GM19395 (cell line): ENCODE results near the gene IFRD1.
"Not testable (repeated sequence)": the region's sequence is repeated elsewhere in the genome, so short reads cannot be mapped to it uniquely, and the experiment has no call there.

Source experiments
- ATAC-seq: cut with Tn5 transposase; IDR thresholded peaks from one replicate; pipeline ENCODE4 v1.9.1; 2021; ENCODE audit warnings: mild to moderate bottlenecking, moderate library complexity; ENCODE audit not compliant: unreplicated experiment

IFRD1 gene

DNA sequence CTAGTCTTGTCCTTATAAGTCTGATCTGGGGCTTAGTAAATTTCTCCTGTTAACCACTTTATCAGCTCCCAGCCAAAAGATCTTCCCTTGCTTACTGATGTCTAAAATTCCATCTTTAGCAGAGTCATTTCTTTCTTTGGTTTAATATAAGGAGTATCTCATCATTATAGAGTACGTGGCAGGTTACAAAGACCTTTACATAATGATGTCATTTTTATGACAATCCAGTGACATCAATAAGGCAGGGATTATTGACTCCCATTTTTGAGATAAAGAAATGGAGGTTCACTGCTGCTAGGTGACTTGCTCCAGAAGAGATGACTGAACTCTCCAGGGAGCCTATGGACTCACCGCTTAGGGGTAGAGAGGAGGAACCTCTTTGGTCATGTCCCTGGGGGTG lies 8.1 kb upstream of the IFRD1 start:
- ATAC-seq: no peak

DNA sequence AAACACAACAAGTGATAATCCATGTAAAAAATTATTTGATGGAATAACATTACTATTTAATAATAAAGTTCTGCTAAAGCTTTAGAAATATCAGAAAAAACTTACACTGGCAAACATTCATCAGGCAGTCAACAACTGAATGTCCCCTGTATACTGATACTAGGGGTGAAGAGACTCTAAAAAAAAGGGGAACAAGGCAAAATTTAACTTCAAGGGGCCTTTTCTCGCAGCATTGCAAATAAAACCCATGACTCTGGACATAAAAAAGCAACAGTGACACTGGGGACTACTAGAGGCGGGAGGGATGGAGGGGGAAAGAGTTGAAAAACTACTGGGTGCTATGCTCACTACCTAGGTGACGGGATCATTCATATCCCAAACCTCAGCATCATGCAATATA lies 5.8 kb upstream of the IFRD1 start:
- ATAC-seq: no peak

DNA sequence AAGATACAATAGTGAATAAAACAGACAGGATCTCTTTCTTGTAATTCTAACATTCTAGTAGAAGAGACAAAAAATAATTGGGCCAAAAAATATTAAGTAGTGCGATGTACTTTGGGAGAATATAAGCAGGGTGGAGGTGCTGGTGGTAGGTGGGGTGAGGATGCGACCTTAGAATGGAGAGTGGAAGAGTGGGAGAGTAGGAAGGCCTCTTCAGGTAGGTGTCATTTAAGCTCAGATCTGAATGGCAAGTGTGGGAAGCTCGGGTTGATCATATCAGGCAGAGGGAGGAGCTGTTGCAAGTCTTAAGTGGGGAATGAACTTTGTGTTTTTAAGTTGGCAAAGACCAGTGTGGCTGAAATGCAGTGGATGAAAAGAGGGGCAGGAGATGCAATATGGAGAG lies 3.8 kb upstream of the IFRD1 start:
- no peak for ATAC-seq

DNA sequence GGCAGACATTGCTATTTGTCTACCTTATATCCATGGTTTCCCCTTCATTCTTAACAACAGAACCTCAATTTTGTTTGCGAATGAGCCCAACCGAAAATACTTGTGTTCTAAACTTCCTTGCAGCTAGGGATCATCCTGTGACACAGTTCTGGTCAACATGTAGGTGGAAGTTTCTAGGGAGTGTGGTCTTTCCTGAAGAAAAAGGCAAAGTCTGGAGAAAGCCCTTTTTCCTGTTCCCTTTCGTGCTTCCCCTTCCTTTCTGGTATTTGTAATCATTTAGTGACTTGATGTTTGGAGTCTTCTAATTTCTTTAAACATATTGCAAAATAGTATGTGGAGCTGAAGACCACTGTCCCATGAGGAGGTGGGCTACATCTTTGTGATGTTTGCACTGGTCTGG lies 2.9 kb upstream of the IFRD1 start:
- ATAC-seq: no peak

DNA sequence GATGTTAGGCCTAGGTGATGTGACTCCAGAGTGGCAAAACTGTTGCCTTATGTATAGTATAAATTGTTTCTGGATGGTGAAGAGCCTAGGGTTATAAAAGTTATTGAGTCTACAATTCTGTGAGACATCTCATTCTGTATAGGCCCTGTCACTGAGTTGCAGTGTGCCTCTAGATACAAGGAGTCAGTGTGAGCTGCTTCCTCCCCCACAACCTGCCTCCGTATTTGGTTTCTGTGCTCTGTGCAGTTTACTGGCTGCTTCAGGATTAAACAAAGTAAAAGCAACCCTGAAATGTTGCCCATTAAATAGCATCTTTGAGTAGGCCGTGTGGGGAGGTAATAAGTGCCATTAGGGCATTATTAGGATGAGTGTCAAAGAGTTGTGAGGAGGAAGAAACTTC lies 1.9 kb upstream of the IFRD1 start:
- no peak for ATAC-seq

DNA sequence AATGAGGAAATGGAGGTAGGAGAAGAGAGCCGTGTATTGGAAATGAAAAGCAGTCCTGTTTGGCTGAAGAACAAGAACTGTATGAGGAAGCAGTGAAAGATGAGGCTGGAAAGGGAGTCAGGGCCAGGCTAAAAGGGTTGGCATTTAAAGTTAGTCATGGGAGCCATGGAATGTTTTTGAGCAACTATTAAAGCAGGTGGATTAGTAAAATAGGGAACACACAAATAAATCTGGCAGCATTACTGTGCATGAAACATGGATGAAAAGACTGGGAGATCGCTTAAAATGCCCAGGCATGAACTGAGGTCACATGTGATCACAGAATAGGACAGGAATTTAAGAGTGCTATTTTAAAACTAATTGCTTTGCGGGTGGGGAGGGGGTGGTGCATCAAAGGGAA lies 1.4 kb upstream of the IFRD1 start:
- ATAC-seq: no peak

DNA sequence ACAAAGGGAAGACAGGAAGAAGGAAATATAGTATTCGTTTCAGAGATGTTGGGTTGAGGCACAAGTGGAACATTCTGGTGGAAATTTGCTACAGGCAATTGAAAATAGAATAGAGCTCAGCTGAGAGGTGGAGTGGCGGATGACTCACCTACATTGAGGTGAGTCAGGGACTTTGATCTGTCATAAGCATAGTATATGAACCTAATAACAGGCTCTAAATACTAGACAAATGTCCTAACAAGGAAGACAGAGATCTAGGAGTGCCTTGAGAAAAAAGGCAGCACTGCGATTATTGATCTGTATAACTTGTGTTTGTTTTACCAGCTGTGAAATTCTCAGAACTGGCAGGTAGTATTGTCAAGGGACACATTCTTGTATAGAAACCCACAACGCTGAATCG lies 907 bp upstream of the IFRD1 start:
- ATAC-seq: no peak

DNA sequence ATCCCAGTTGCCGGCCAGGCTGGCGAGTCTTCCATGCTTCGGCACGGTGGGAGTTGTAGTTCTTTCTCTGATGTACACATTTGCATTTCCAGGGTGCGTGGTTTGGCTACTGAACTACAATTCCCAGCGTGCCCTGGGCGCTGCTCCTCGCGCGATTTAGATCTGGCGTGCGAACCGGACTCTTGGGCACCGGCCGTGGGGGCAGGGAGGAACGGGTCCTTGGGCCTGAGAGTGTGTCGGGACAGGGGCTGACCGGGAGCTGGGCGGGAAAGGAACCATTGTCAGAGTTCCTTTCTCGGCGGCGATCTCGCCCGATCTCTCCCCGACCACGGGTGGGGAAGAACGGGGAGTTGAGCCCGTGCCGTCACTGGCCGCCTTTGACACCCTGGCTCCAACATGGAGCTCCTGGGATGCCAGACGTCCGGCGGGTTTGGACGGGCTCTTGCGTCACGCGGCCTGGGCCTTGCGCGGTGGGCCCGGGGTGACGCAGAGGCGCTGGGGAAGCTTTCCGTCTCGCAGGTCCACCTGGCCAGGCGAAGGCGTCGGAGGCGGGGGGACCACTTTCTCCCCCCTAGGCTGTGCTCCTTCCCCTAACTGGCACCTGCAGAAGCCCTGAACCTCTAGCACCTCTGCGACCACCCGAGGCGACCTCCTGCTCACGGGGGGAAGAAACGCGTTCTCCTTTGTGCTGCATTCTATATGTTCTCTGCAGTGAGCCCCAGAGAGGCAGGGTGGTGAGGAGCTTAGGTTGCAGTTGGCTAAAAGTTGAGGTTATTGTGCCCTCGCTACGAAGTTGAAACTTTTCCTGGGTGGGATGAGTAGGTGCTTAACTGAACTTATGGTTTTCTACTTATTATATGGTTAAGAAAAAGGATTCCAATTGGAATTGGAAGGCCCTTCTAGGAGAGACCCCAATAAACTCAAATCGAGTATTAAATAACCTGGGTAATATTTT lies 824 bp downstream of the IFRD1 start:
- peak; percentile 85 for ATAC-seq

DNA sequence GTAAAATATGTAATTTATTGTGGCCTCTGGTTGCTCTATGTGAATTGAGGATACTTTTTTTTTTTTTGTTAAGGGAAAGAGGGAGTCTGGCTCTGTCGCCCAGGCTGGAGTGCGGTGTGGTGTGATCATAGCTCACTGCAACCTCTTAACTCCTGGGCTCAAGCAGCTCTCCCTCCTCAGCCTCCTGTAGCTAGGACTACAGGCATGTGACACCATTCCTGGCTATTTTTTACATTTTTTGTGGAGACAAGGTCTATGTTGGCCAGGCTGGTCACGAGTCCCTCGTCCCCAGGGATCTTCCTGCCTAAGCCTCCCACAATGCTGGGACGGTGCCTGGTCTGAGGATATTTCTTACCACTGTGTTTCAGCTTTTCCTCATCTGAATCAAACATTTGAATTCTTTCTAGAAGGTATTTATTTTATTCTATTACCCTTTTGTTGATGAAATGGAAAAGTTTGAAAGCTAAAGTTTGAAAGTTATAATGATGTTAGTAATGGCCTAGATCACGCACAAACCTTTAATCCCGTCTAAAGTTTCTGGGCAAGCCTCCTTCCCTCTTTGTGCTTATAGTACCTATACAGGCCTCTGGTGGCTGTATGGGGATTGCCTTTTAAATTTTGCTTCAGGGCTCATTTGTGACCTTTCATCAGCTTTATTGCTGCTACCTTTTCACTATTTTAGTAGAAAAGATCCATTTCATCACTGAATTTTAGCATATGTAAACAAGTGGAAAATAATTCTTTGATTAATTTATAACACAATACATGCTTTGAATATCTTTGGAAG lies 2.0 kb downstream of the IFRD1 start:
- ATAC-seq: no peak

DNA sequence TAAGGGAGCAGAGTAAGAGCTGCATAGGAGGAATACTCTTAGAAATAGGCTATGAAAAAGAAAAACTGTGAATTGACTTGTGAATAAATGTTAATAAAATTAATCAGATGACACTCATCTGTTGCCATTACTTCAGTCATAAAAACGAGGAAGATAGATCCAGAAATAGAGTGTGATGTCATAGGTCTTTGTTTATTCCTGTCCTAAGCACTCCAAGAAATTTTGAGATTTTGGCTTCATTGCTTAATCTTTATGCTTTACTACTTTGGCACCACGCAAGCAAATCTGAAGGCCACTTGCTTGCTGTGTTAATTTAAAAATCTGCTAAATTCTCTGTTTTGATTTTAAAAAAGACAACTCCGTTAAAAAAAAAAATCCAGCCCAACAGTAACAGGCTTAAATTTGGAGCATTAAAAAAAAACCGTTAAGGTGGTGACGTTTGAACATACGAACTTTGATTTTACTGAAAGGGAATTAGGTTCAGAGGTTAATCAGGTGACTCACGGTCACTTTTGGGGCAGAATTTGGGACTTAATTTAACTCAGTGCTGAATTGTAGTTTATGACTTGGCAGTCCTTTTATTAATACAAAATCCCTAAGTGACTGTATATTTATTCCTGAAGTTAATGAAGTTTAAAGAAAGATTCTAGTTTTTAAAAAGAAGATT lies 3.4 kb downstream of the IFRD1 start:
- no peak for ATAC-seq

DNA sequence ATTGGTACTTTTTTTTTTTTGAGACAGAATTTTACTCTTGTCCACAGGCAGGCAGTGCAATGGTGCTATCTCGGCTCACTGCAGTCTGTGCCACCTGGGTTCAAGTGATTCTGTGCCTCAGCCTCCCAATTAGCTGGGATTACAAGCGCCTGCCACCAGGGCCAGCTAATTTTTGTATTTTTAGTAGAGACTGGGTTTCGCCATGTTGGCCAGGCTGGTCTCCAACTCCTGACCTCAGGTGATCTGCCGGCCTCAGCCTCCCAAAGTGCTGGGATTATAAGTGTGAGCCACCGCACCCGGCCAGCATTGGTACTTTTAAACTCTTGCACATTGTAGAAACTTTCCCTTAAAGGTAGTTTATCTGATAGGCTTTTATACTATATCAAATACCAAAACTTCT lies 3.9 kb downstream of the IFRD1 start:
- not testable (repeated sequence) for ATAC-seq

DNA sequence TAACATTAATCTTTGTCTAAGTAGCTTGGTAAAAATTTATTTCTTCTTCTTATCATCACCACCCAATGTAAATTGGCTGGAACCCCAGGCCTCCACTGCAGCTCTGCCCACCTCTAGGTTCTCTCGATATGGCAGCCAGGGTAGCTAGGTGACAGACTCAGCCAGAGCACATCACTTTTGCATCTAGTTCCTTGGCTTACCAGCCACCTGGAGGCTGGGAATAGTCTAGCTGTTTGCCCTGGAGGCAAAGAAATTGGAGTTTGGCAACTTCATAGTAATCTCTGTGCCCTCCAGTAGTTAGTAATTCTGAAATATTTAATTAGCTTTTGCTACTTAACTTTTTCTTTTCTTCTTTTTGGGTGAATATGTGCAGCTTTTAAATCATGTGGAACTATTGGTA lies 9.4 kb downstream of the IFRD1 start:
- no peak for ATAC-seq

DNA sequence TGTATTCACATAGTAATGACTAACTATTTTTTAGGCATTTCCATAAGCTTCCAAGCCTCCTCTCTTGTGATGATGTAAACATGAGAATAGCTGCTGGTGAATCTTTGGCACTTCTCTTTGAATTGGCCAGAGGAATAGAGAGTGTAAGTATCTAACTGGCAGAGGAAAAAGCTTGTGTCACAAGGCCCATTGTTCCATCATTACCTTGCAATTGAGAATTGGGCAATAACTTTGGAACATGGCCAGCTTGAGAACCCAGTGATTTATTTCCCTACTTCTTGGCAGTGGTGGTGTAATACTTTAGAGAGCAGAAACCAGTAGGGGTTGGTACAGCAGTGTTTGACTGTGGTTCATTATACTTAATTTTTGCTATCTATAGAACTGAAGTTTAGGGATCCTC lies 12.0 kb downstream of the IFRD1 start:
- ATAC-seq: no peak

DNA sequence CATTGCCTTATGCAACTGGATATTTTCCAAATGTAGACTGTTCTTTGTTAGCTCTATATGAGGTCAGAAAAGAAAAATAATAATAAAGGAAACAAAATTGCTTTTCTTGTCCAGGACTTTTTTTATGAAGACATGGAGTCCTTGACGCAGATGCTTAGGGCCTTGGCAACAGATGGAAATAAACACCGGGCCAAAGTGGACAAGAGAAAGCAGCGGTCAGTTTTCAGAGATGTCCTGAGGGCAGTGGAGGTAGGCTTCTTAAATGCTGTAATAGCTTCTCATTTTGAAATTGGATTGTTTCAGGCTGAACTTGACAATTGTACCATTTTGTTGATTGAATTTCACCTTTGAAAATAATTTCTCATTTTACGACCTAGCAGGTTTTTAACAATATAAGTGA lies 17.6 kb downstream of the IFRD1 start:
- ATAC-seq: no peak

DNA sequence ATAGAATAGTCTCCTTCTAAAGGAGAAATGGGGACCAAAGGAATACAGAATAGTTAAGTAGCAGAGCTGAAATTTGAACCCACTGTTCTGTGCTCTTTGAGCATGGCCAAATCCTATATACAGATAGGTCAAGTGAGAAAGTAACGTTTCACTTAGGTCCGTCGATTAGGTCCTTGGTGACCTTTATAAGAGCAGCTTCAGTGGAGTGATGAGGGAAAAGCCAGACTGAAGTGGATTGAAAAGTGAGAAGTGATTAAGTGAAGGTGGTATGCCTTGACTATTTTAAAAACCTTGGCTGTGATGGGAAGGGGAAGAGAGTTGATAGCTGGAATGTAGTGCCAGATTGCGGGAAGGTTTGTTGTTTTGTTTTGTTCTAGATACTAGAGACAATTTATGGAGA lies 19.9 kb downstream of the IFRD1 start:
- ATAC-seq: no peak

DNA sequence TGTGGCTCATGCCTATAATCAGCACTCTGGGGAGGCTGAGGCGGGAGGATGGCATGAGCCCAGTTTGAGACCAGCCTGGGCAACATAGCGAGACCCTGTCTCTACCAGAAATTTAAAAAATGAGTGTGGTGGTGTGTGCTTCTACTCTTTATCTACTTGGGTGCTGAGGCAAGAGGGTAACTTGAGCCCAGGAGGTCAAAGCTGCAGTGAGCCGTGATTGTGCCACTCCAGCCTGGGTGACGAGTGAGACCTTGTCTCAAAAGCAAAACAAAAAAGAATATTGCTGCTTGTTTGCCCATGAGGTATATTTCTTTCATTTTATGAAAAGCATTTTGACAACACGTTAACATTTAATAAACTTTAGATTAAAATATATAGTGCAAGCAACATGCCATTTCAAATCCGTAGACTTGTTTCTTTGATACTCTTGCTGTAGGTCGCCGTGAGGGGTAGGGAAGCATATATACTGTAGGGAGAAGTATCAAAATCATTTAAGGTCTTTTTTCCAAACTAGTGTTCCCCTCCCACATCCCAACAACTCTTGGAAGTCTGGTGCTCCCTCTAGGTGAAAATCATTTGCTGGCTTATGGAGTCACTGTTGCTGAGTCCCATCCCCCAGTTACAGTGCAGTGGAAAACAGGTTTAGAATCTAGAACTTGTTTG lies 26.3 kb downstream of the IFRD1 start:
- no peak for ATAC-seq

DNA sequence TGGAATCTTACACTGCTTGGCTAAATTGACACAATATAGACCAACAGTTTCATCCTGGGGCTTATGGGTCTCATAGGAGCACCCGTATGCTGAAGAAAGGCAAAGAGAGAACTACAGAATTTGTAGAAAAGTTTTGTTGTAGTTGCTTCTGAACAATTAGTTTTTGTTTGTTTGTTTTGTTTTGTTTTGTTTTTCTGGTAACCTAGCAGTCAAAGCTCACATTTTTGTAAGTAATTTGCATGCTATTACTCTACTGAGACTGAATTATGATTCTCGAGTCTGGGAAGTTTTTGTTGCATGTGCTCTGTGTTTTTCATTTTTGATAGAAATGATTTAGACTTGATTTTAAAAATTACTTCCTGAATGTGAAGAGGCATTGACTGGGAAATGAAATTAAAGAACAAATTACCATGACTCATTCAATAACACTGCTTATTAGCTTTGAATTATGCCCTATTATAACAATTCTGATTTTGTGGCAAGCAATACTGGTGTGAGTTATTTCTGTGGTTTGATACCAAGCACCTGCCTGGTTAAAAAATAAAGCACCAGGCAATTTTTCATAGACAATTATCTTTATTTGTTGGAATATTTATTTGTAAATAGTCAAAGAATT lies 31.0 kb downstream of the IFRD1 start:
- ATAC-seq: no peak

DNA sequence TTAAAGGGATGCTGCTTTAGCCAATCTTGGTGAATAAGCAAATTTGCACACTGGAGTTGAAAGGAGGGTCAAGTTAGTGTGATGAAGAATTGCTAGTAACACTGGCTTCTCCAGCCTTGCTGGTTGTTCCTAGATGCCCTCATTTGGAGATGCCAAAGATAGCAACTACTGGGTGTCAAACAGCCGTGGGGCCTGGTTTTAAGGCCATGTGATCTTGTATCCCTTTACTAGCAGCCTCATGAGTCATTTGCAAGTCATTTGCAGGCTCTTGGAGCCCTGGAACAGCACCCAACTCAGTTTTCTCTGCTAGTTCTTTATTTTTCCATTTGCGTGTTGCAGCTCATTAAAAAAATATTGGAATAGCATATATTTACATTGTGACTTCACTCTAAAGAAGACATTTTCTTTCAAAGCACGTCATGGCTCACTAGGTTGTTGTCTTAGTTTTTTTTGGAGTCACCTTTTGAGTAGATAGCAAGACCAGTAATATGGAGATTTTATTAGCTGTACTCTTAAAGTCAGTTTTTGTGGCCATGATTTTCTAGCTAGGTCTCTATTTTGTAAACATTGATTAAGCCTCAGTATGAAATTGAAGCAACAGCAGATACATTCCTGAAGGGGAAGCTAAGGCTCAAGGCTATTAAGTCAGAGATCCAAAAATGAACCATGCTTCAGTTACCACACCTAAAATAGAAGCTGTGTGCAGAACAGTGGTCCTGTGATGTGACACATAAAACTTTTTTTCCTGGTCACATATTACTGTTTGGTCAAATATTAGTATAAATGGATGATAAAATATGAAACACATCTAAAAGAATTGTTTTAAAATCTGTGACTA lies 31.8 kb downstream of the IFRD1 start:
- no peak for ATAC-seq

DNA sequence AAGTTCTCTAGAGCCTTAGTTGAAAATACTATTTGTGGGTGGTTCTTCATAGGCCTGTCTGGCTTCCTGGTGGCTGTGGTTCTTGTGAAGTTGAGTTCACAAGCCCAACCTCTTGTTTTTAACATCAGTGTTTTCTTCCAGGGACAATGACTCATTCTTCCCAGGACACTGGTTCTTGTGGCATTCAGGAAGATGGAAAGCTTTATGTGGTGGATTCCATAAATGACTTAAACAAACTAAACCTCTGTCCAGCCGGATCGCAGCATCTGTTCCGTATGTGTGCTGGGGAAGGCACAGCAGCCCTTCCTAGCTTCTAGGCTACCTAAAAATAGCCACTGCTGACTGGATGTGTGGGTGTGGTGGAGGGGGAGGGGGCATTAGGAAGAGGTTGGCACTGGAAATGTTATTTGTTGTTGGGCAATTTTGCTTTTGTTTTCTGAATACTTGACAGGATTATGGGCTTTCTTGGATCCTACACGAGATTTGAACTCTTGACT lies 34.5 kb downstream of the IFRD1 start:
- ATAC-seq: no peak

DNA sequence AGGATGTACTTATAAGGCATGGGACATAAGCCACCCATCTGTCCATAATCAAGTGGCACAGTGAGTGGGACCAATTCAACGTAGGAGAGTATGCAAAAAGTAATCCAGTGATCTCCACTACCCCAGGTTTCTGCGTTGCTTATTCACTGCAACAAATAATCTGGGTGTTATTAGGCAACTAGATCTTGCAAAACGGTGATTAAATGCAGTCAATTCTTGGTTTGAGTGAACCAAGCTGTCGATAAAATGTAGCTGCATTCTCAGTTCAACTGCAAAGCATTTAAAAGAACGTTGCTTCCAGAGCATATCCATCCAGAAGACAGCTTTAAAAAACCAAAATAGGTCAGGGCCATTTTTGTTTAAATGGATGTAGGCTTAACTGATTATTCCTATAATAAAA lies 35.5 kb downstream of the IFRD1 start:
- ATAC-seq: no peak
